WTC11 (cell line): Measurements from ENCODE around the gene TET1. TPM values are rescaled to one million over a fixed set of nuclear protein-coding genes. Genes with fewer than 3 reads are reported as not detected.

ENCODE experiments used
- ATAC-seq: fragments of 200-7000 bp; cut with Tn5 transposase; 2 replicates; pipeline ENCODE4 v1.10.0; 2021; ENCODE audit warnings: mild to moderate bottlenecking, moderate library complexity
- CTCF ChIA-PET: fragments of 300-600 bp; sonication (Branson Sonifier 250); formaldehyde crosslinking; loops from one replicate; lab custom pipeline; 2021; ENCODE audit warnings: antibody characterized with exemption; lab: Charles Lee
- POLR2A ChIA-PET: fragments of 350-600 bp; sonication (Branson Sonifier 250); formaldehyde crosslinking; loops from one replicate; lab custom pipeline; 2021; ENCODE audit warnings: antibody characterized with exemption; lab: Charles Lee
- DNase-seq: peaks from one replicate; pipeline ENCODE4 v3.0.0; 2021; ENCODE audit warnings: low spot score
- H3K27ac Mint-ChIP-seq: 2 replicates; pipeline ENCODE4 v1.8.0; 2021; ENCODE audit warnings: mixed read lengths
- H3K27me3 Mint-ChIP-seq: 2 replicates; pipeline ENCODE4 v1.8.0; 2021; ENCODE audit warnings: low read depth, mild to moderate bottlenecking, moderate library complexity, mixed read lengths
- H3K36me3 Mint-ChIP-seq: 2 replicates; pipeline ENCODE4 v1.8.0; 2021; ENCODE audit warnings: mixed read lengths
- H3K4me1 Mint-ChIP-seq: 2 replicates; pipeline ENCODE4 v1.8.0; 2022; ENCODE audit warnings: mixed read lengths
- H3K4me3 Mint-ChIP-seq: 2 replicates; pipeline ENCODE4 v1.8.0; 2021; ENCODE audit warnings: mild to moderate bottlenecking, moderate library complexity, mixed read lengths
- H3K9me3 Mint-ChIP-seq: 2 replicates; pipeline ENCODE4 v1.8.0; 2021; ENCODE audit warnings: mixed read lengths
- AR ChIP-seq: fragments of 250-450 bp; sonication (Bioruptor Pico); IDR thresholded peaks from 2 replicates; pipeline ENCODE4 v1.9.0; 2021; ENCODE audit warnings: mild to moderate bottlenecking
- ERG ChIP-seq: fragments of 250-450 bp; sonication (Bioruptor Pico); IDR thresholded peaks from 2 replicates; pipeline ENCODE4 v1.8.0; 2021; ENCODE audit warnings: mild to moderate bottlenecking
- IRF2 ChIP-seq: sonication (generic); formaldehyde crosslinking; IDR thresholded peaks from 2 replicates; pipeline ENCODE4 v1.8.0; 2022; ENCODE audit warnings: low read depth, missing genetic modification reagents, borderline replicate concordance
- JUN ChIP-seq: sonication (generic); formaldehyde crosslinking; IDR thresholded peaks from 2 replicates; pipeline ENCODE4 v1.8.0; 2023; ENCODE audit warnings: mild to moderate bottlenecking, missing genetic modification reagents
- NFATC4 ChIP-seq: fragments of 250-450 bp; sonication (Bioruptor Pico); IDR thresholded peaks from 2 replicates; pipeline ENCODE4 v1.9.0; 2021; ENCODE audit warnings: mild to moderate bottlenecking
- NFYB ChIP-seq: sonication (generic); formaldehyde crosslinking; conservative IDR thresholded peaks from 2 replicates; pipeline ENCODE4 v1.8.0; 2022; ENCODE audit warnings: low read depth, missing genetic modification reagents
- PRDM15 ChIP-seq: sonication (generic); formaldehyde crosslinking; IDR thresholded peaks from 2 replicates; pipeline ENCODE4 v1.8.0; 2022; ENCODE audit warnings: missing genetic modification reagents
- PREB ChIP-seq: sonication (generic); formaldehyde crosslinking; IDR thresholded peaks from 2 replicates; pipeline ENCODE4 v1.8.1; 2022; ENCODE audit warnings: mild to moderate bottlenecking, missing genetic modification reagents, moderate library complexity, borderline replicate concordance
- PRRX2 ChIP-seq: fragments of 250-450 bp; sonication (Bioruptor Pico); IDR thresholded peaks from 2 replicates; pipeline ENCODE4 v1.8.0; 2021; ENCODE audit warnings: mild to moderate bottlenecking
- SMAD3 ChIP-seq: sonication (generic); formaldehyde crosslinking; IDR thresholded peaks from 2 replicates; pipeline ENCODE4 v1.8.0; 2022; ENCODE audit warnings: missing genetic modification reagents, mild to moderate bottlenecking, borderline replicate concordance
- TEAD4 ChIP-seq: sonication (generic); formaldehyde crosslinking; IDR thresholded peaks from 2 replicates; pipeline ENCODE4 v1.8.0; 2022; ENCODE audit warnings: mild to moderate bottlenecking, missing genetic modification reagents
- ZBTB43 ChIP-seq: sonication (generic); formaldehyde crosslinking; IDR thresholded peaks from 2 replicates; pipeline ENCODE4 v1.8.1; 2023; ENCODE audit warnings: mild to moderate bottlenecking, missing genetic modification reagents
- ZNF219 ChIP-seq: sonication (generic); formaldehyde crosslinking; IDR thresholded peaks from 2 replicates; pipeline ENCODE4 v1.8.0; 2023; ENCODE audit warnings: missing genetic modification reagents, mild to moderate bottlenecking, borderline replicate concordance
- ZNF425 ChIP-seq: fragments of 250-450 bp; sonication (Bioruptor Pico); conservative IDR thresholded peaks from 2 replicates; pipeline ENCODE4 v1.9.0; 2021; ENCODE audit warnings: mild to moderate bottlenecking
- total RNA-seq: library from RNA; stranded (reverse); gene quantifications from 3 replicates; pipeline ENCODE4 v1.2.3, GENCODE V29; 2021

TET1 gene
- total RNA-seq, 1 experiment from 2014 or later: 71.4 TPM

GRCh38 chr10:68526634-68527307 lies 33.4 kb upstream of the TET1 start (continued):
- no peak for TF ChIP-seq AR (CRISPR knock-in tag)

- Mint-ChIP-seq H3K27ac (no peak overlapping the region), H3K4me3 (no peak overlapping the region), H3K4me1 (no peaks in the 10 kb centered on the region), H3K9me3 (no peaks in the 10 kb centered on the region), H3K27me3 (no peaks in the 10 kb centered on the region), H3K36me3 (no peaks in the 10 kb centered on the region)
- ChIA-PET CTCF (interaction anchor here (1.1 kb wide), 1 partner anchor 14 kb away, joined by 4 read pairs; no protein-coding TSS in a partner anchor), POLR2A (no interaction called here)
- TF ChIP-seq ZNF219 (no peak), JUN (CRISPR knock-in tag) (no peak), SMAD3 (CRISPR knock-in tag) (no peak), PRRX2 (CRISPR knock-in tag) (no peak), IRF2 (CRISPR knock-in tag) (no peak), ERG (CRISPR knock-in tag) (no peak), TEAD4 (CRISPR knock-in tag) (no peak), PRDM15 (no peak), NFYB (CRISPR knock-in tag) (no peak), PREB (CRISPR knock-in tag) (no peak), NFATC4 (CRISPR knock-in tag) (no peak), ZBTB43 (CRISPR knock-in tag) (no peak), ZNF425 (no peak)
- ATAC-seq (no peak), DNase-seq (no peak)
Observed at GRCh38 chr10:68536973-68537372, 23.2 kb upstream of the TET1 start.
